Inferior parietal cortex (tissue), 1 donor: ENCODE measurements around the gene TMPO.
"Not testable (repeated sequence)": the region's sequence is repeated elsewhere in the genome, so short reads cannot be mapped to it uniquely, and the experiment has no call there.

Source experiments
- DNase-seq: peaks from one replicate; pipeline ENCODE4 v3.0.0-alpha.2; 2016; ENCODE audit errors: extremely low spot score

The TMPO gene

DNA sequence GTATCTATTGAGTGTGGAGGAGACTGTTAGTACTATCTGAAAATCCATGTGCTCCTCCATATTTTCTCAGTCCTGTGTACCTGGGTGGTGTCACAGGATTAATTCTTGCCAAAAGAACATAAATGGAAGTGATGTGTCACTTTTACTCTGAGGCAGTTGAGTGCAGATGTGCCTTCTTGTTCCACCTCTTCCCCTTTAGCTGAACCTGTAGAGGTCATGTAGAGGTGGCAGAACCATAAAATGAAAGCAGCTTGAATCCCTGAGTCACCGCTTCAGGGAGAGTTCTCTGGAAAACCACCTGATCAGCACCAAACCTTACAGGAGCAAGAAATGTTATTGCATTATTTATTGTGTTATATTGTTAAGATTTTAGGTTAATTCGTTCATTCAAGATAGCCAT, 63.4 kb downstream of the TMPO start:
- no peak for DNase-seq

- no peak for DNase-seq
Observed at GRCh38 chr12:98579347-98579746, 64.0 kb downstream of the TMPO start.

- no peak for DNase-seq
Observed at GRCh38 chr12:98579835-98580234, 64.4 kb downstream of the TMPO start.

GRCh38 chr12:98580695-98581094, 65.3 kb downstream of the TMPO start:
- no peak for DNase-seq

DNA sequence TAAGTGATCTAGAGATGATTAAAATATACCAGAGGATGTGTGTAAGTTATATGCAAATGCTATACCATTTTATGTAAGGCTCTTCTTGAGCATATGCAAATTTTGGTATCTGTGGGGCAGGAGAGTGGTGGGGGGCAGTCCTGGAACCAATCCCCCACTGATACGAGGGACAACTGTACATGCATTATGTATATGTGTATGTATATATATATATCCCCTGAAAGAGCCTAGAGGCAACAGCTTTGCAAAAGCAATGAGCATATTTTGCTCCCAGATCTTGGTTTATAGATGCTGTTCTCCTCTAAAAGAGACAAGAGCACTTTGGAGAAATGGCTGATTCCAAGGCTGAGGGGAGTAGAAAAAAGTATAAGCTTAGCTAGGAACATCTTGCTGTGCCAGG, 65.7 kb downstream of the TMPO start:
- DNase-seq = no peak

DNA sequence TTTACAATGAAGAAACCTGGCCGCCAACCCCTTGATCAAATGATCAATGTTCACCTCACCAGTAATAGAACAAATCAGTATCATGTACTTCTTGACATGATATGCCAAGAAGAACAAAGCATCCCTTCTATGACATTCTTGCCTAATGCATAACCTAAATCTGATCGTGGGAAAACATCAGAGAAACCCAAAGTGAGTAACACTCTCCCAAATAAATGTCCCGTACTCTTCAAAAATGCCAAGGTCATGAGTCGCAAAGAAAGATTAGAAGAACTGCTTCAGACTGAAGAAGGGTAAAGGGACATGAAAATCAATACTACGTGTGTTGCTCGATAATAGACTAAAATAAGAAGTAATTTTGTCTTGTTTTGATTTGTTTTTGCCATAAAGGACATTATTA, 66.7 kb downstream of the TMPO start:
- no peak for DNase-seq

- DNase-seq = no peak
Observed at GRCh38 chr12:98587084-98587483, 71.7 kb downstream of the TMPO start.

- no peak for DNase-seq
Observed at GRCh38 chr12:98591209-98591608, 75.8 kb downstream of the TMPO start.

DNA sequence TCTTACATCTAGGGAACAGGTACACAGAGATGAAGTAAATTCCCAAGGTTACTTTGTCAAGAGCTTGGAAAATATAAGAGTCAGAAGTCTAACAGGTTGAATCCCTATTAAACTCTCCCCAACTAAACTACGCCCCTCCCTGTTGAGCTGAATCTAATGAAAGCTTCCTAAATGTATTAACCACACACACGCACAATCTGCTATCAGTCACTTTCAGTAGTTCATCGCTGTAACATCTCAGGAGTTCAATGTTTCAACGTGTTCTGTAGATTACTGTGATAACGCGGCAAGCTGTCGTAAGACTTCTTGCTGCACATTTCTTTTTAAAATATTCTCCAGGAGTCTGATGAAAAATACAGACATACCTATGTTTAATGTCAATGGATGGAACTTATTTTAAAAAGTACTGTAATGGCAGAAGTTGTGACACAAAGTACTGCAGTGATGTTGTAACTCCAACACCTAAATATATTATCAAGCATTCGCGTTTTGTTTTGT, 77.5 kb downstream of the TMPO start:
- no peak for DNase-seq

DNA sequence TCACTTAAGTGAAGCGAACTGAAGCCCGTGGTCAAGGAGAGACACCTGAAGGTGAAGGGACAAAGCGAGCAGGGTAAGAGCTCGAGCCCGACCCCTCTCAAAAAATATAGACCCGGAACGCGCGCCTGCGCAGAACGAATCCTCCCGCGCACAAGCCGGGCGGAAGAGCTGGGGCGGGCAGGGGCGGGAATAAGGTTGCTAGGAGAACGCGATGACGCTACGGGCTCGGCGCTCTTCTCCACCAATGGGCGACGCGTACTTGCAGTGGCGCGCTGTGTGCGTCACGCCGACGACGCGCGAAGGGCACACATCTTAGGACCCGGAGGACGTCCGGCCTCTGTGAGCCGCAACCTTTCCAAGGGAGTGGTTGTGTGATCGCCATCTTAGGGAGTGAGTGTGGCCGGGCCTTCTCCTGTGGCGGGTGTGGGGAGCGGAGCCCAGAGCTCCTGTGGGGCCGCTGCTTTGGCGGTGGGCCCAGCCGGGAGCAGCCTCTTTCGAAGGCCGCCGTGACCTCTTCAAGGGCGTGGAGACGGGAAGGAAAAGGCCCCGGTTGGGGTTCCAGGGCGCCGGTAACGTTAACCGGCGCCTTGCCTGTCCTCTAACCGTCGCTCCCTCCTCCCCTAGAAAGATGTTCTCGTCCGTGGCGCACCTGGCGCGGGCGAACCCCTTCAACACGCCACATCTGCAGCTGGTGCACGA, 78.1 kb downstream of the TMPO start, which contains the start of gene SLC25A3:
Gene SLC25A3, plus strand, starts transcription at position 336 of the 699 bp plus-strand sequence. Its CDS starts 293 bp downstream, at position 629.
- peak; percentile 97 for DNase-seq

GRCh38 chr12:98594050-98594835, 78.9 kb downstream of the TMPO start:
- DNase-seq = no peak

DNA sequence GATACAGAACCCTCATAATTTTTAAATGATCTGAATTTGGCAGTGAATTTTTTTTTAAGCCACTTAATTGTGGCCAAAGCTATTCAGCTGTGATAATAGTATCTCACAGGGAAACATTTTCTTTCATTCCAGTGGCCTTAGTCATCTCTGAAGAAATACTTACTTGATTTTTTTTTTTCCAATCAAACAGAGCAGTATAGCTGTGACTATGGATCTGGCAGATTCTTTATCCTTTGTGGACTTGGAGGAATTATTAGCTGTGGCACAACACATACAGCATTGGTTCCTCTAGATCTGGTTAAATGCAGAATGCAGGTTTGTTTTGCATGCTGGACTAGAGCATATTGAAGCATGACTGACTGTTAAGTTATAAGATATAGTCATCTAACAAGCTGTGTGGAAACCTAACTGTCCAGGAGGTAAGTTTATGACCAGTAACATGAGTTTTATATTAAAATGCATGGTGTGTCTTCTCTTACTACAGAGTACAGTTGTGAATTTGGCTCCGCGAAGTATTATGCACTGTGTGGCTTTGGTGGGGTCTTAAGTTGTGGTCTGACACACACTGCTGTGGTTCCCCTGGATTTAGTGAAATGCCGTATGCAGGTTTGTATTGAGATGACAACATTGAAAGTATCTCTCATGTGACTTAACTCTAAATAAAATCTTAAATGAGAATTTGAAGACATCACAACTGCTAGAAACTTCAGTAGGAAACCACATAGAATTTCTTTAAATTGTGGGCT, 80.0 kb downstream of the TMPO start:
- no peak for DNase-seq

- DNase-seq = not testable (repeated sequence)
Observed at GRCh38 chr12:98597313-98597712, 81.9 kb downstream of the TMPO start.
